GM18951 (cell line): ENCODE results near the gene ATXN1.

Source experiments
- POLR2A ChIP-seq: IDR thresholded peaks from 4 replicates; pipeline ENCODE4 v1.6.1; 2011; ENCODE audit warnings: mild to moderate bottlenecking; ENCODE audit not compliant: insufficient read length, insufficient read depth; ENCODE audit errors: extremely low read depth
- in situ Hi-C: fragments of 300-500 bp; cut with MboI; formaldehyde crosslinking; loops from one replicate; pipeline ENCODE4 v1.12.0; 2022; ENCODE audit warnings: low sequenced_read_pairs, mixed read lengths, inconsistent platforms; ENCODE audit not compliant: unreplicated experiment

ATXN1 gene

GRCh38 chr6:16450285-16450684 is 311.0 kb downstream of the ATXN1 start:
- in situ Hi-C loops: no loop called here
- TF ChIP-seq POLR2A: no peak

- TF ChIP-seq POLR2A: no peak
- in situ Hi-C loops: no loop called here
These were observed 315.0 kb downstream of the ATXN1 start for GRCh38 chr6:16446273-16446672.

GRCh38 chr6:16442031-16442430 is 319.2 kb downstream of the ATXN1 start:
- in situ Hi-C loops: no loop called here

GRCh38 chr6:16441262-16441661 is 320.0 kb downstream of the ATXN1 start:
- in situ Hi-C loops: no loop called here
- TF ChIP-seq POLR2A: no peak

More at GRCh38 chr6:16442031-16442430, 319.2 kb downstream of the ATXN1 start:
- TF ChIP-seq POLR2A: no peak

- TF ChIP-seq POLR2A: no peak
- in situ Hi-C loops: no loop called here
These were observed 320.5 kb downstream of the ATXN1 start for GRCh38 chr6:16440636-16441212.

GRCh38 chr6:16438718-16439591 is 322.3 kb downstream of the ATXN1 start:
- TF ChIP-seq POLR2A: no peak

GRCh38 chr6:16437984-16438383 is 323.3 kb downstream of the ATXN1 start:
- TF ChIP-seq POLR2A: no peak
- in situ Hi-C loops: no loop called here

More at GRCh38 chr6:16438718-16439591, 322.3 kb downstream of the ATXN1 start:
- in situ Hi-C loops: no loop called here

GRCh38 chr6:16437095-16437494 is 324.2 kb downstream of the ATXN1 start:
- no peak for TF ChIP-seq POLR2A
- in situ Hi-C loops: no loop called here

GRCh38 chr6:16436550-16436949 is 324.7 kb downstream of the ATXN1 start:
- no peak for TF ChIP-seq POLR2A
- in situ Hi-C loops: no loop called here

- no peak for TF ChIP-seq POLR2A
- in situ Hi-C loops: no loop called here
These were observed 326.4 kb downstream of the ATXN1 start for GRCh38 chr6:16434885-16435284.

GRCh38 chr6:16433338-16433890 is 327.8 kb downstream of the ATXN1 start:
- TF ChIP-seq POLR2A: no peak
- in situ Hi-C loops: no loop called here

- TF ChIP-seq POLR2A: no peak
These were observed 328.9 kb downstream of the ATXN1 start for GRCh38 chr6:16432075-16433032.

GRCh38 chr6:16431106-16431505 is 330.2 kb downstream of the ATXN1 start:
- TF ChIP-seq POLR2A: no peak
- in situ Hi-C loops: no loop called here

More at GRCh38 chr6:16432075-16433032, 328.9 kb downstream of the ATXN1 start:
- in situ Hi-C loops: no loop called here
